GM21526 (cell line): ENCODE results near the gene ZDHHC22.

ENCODE experiments used
- ATAC-seq: cut with Tn5 transposase; IDR thresholded peaks from one replicate; pipeline ENCODE4 v1.9.1; 2021; ENCODE audit warnings: moderate library complexity; ENCODE audit not compliant: unreplicated experiment, low FRiP score

Gene ZDHHC22

DNA sequence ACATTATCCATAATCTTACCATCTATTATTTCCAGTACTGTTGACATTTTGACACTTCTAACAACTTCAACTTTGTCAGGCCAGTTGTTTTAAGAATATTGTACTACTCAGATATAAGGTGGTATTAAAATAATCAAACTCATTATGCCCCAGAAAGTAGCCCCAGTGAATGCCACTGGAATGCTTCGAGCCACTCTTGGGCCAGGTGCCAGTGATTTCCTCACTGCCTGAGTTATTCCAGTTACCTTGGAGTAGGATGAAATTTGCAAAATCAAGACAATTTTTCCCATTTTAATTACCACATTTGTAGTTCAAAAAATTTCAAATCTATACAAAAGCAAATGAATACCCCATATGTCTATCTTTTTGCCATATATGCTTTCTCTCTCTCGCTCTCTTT lies 34.4 kb downstream of the ZDHHC22 start:
- no peak for ATAC-seq

DNA sequence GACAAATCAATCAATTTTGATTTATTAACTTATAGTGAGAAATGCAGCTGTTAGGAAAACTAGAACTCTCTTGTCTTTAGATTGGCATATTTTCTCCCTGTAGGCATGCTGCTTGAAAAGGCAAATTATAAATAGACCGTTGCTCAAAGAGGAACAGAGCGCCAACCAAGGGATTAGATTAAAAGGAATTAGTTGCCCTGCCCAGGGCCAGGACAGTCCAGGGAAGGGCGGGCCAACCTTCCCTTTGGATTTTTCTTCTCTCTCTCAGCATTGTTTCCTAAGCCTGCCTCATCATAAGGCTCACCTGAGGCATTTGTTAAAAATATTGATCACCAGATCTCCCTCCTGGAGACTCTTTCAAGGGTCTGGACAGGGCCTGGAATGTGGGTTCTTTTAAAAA lies 34.9 kb downstream of the ZDHHC22 start:
- ATAC-seq: no peak

DNA sequence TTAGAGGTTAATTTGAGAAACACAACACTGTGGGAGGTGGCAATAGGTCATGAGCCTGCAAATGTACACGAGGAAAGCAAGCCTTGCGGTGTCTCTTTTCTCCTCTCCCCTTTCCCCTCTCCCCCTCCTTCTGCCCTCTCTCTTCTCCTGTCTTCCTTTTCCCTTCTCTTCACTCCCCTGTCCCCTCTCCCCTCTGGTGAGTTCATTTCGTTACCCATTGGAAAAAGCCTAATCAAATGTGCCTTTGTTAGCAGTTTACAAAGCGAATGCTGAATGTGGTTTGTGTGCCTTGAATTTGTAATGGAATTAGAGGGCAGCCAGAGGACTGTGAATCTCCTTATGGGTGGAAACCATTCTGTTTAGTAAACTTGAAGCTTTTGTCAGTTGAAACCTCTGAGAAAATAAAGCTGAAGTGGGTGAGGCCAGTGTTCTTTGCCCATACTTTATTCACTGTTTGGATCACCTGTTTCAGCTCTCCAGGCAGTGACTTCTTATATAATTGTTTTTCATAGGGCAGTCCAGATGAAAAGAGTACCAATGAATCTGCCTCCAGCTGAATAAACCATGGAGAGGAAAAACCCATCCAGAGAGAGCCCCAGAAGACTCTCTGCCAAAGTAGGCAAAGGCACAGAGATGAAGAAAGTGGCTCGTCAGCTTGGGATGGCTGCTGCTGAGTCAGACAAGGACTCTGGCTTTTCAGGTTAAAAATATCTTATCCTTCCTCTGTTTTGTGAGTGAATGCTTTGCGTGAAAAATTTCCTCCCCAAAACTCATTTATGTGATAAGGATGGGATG lies 36.2 kb downstream of the ZDHHC22 start:
- ATAC-seq: no peak

DNA sequence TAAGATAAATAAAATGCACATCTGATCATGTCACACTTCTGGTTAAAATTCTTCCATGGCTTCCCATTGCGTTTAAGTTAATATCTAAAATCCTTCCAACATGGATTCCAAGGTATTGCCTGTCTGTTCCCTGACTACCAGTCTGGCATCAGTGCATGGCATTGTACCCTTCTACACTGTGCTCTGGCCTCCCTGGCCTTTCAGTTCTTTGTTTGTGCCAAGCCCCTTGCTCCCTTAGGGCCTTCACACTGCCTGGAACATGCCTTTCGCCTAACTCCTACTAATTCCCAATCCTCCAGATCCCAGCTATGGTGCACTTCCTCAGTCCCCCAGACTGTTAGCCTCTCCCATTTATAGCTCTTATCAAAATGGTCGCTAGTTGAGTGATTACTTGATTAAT lies 37.2 kb downstream of the ZDHHC22 start:
- ATAC-seq: no peak

DNA sequence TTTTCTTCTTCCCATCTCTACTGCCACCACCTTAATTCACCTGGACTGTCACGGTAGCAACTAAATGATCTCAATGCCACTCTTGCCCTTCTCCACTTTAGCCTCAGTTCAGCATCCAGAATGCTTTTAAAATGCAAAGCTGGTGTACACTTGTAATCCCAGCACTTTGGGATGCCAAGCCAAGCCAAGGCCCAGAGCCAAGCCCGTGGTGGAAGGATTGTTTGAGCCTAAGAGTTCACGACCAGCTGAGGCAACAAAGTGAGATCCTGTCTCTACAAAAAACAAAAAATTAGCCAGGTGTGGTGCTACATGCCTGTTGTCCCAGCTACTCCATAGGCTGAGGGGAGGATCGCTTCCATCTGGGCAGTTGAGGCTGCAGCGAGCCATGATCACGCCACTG lies 37.6 kb downstream of the ZDHHC22 start:
- ATAC-seq: no peak

DNA sequence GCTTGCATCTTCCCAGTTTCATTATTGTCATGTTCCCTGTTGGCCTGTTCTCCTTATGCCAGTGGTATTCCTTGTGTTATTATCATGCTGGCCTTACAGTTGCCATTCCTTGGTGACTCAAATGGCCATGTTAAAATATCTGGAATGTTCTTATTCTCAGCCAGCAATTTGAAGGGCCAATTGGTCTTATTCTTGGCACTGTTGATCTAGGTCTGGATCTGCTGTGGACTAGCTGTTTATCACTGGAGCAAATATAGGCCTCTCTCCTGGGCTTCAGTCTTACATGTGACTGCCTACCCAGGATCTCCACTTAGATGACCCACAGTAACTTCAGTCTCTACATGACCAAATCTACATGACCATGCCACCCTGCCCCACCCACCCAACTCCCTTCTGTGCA lies 38.1 kb downstream of the ZDHHC22 start:
- ATAC-seq: no peak

DNA sequence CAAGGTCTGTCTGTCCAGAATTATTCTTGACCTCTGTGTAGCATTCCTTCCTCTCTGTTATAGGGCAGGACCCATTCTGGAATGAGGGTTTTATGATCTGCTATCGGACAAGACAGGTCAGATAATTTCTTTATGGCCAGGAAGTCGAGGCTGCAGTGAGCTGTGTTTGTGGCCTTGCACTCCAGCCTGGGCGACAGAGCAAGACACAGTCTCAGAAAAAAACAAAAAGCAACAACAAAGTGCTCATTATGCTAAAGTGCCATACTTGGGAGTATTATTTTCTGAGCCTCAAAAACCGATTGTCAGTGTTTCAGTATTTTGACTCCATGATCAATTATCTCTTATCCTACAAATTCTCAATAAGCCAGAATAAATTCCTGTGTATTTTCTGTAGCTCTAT lies 39.4 kb downstream of the ZDHHC22 start:
- ATAC-seq: no peak

DNA sequence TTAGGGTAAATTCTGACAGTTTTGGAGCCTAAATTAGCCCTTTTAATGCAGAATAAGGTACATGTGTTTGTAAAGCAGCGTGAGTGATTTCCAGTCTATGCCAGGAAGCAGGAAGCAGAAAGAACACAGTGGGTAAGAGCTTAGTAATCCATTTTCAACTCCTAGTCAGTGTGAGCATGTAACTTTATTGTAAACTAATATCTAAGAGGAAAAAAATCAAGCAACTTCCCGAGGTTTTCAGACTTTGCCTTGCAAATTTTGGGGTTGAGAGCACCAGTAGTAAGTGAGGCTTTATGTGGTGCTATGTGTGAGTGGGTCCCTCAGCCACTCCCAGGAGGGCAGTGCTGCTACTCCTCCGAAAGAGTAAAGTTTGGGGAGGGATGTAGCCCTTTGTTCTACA lies 40.6 kb downstream of the ZDHHC22 start:
- no peak for ATAC-seq

DNA sequence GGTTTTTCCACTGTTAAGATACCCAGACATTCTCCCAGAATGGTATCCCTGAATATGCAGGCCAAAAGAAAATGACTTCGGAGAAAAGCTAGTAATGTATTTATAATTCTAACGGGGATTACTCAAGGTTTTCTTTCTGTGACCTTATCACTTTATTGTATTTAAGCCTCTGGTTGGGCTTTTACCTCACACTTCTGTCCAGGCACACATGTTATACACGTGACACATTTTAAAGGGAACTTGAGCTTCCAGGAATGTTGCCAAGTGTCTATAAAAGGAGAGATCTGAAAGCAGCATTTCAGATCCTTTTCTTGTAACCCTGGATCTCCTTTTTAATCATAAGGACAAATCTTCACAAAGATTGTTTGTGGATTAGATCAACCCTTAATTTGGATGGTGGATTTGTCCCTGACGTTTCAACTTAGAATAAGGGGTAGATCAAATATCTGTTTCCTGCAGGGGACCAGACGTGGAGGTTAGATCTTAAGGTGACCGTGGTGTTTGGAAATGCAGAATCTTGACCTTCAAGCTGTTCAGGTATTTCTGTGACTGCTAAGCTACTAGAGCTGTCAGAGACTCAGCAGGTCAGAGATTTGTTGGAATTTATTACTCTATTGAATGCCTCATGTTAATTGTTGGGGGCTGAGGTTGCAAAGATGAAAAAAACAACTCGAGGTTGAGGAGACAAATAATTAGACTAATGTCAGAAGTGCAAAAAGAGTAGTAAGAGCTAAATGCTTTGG lies 42.0 kb downstream of the ZDHHC22 start:
- ATAC-seq: no peak

DNA sequence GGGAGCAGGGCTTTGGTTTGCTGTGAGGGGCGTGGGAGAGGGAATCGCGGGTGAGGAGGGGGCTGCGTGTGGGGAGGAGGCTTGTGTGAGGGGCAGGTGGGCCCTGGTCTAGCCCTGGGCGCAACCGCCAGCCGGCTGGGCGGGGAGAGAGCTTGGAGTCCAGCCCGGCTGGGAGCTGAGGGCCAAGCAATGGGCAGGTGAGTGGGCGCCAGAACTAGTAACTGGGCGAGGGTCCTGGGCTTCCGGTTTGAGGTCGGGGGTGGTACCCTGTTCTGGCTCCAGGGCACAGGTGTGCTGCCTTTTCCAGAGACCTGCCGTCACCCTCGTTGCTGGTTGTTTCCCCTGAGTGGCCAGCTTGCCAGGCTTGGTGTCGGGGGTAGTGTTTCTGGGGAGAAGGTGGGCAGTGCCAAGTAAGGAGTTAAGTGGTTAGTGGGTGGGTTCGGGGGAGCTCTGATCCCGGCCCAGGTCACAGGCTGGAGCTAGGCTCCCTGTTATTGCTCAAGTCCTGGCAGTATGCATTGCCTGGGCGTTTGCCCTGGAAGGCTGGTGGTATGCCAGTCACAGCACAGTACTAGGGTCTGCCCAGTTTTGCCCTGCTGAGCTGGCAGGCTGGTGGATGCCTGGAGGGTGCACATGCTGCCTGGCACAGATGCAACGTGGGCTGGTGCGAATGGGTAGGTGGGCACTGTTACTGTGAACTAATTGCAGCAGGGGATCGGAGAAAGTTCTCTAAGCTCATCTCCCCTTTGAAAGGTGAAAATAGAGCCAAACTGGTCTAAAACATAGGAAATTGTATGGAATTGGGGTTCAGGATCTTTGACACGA lies 42.9 kb downstream of the ZDHHC22 start:
- ATAC-seq: no peak

DNA sequence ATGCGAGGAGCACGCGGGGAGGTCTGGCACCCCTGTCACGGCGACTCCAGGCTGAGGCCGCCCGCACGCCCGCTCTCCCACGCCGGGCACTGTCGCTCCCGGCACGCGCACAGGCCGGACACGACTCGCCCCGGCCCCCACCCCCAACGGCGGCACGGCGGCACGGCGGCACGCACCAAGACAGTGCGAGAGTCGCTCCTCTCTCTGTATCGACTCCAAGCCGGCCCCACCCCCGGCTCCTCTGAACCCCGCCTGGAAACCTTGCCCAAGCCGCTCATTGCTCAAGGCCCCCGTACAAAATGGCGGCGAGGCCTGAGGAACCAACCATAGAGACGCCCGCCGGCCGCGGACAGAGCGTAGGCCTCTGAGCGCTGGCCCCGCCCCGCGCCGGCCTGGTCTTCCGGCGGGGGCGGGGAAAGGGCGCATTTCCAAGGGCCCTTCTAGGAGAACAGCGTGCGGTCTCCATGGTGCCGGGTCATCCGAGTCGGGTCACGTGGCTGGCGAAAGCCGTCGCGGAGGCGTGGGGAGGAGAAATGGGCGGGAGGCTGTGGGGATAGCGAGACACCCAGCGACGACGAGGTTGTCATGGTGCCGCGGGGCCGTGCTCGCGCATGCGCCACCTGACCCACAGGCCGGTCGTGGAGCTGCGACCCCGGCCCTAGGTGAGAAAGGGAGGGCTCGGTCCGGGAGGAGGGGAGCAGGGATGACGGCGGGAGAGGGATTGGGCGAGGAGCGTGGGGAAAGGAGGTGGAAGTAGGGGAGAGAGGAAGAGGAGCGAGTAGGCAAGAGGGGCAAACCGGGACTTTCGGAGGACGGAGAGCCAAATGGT lies 43.7 kb downstream of the ZDHHC22 start, which contains the start of gene CIPC:
Gene CIPC (plus strand): TSS at position 559 of the 829 bp plus-strand sequence. CDS start 7,451 bp downstream, outside the sequence.
- ATAC-seq: peak; percentile 91

DNA sequence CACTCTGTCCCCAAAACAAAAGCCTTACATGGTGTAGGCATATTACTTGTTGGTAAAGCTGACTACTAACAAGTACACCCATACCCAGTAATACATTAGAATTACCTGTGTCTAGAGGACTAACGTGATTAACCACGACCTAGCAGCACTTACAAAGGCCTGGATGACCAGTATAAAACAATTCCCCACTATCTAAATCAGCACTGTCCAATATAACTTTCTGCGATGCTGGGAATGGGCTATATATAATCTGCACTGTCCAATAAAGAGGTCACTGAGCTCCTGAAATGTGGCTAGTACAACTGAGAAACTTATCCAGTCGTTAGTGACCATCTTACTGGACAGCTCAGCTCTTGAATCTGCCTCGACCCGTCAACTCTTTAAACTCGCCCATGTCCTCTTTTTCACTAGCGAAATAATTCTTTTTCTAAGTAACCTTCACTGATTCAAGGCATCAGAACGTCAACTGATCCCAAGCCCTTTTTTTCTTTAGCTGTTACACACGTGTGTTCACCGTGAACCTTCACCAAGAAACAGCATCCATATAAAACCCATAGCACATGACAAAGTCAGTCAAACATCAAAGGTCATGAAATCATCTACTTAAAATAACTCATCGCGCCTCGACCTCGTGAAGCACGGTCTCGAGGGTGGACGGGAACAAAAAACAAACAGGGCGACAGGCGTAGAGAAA lies 44.4 kb downstream of the ZDHHC22 start:
- no peak for ATAC-seq

DNA sequence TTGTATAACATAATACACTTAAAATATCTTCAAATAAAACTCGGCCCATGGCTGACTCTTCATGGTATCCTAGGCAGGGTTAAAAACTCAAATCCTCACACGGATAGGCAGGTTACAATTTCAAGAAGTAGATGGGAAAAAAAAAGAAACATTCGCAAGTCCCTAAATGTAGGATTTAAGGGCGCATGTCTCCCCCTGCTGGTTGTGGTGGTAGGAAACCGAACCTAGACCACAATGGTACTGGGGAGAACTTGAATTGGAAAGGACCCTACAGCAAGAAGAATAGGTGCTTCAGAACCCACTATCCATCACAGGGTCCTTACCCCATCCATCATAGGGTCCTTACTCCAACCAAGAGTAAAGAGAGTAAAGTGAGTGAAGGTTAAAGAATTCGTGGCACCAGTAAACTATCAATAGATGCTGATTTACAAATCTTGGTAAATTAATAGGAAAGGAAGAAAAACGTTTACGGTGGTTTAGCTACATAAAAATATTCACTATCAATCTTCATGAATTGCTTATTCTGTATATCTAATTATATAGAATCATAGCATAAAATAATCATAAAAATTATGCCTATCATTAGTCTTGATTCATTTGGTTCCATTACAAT lies 46.8 kb downstream of the ZDHHC22 start:
- no peak for ATAC-seq

DNA sequence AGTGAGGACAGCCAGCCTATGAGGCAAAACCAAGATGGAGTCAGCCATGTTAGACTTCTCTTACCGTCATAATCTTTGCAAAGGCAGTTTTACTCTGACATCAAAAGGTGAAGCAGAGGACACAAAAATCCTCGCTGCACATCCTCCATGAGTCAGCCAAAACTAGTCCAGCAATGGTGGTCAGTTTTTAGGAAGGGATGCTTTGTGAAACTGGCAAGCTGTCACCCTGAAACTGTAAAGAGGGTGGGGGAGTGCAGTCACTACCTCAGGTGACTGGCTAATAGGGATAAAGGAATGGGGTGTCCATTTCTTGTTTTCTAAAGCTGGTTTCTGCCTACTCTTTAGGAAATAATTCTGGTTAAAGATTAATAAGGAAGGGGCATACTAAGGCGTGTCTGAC lies 48.9 kb downstream of the ZDHHC22 start:
- ATAC-seq: no peak

DNA sequence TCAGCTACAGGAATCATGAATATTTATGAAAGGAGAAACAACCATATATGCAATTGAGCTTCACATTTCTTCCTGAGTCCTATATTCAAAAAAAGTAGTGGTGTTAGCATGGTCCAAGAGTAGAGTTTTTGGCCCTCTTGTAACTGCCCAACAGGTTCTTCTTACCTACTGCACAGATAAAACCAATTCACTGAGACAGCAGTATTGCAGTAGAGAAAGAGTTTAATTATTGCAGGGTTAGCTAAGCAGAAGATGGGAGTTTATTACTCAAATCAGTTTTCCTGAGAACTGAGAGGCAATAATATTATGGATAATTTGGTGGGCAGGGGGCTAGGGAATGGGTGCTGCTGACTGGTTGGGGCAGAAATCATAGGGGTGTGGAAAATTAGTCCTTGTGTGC lies 50.1 kb downstream of the ZDHHC22 start:
- ATAC-seq: no peak

DNA sequence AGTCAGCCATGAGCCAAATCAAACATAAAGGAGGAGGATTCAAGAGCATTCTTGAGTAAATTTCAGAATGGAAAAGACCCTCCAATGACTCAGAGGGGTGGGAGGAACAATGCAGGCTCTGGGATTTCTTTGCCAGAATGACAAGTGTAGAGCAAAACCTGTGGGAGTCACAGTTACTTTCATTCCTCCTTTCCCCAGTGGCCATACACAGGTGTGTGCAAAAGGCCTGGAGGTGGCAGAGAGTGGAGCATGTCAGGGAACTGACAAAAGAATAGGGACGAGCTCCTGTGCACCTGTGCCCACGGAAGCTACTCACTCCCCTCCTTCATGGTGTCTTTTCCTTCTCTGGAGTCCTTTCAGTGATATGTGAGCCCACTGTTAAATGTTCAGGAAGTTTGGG lies 52.9 kb downstream of the ZDHHC22 start:
- no peak for ATAC-seq

DNA sequence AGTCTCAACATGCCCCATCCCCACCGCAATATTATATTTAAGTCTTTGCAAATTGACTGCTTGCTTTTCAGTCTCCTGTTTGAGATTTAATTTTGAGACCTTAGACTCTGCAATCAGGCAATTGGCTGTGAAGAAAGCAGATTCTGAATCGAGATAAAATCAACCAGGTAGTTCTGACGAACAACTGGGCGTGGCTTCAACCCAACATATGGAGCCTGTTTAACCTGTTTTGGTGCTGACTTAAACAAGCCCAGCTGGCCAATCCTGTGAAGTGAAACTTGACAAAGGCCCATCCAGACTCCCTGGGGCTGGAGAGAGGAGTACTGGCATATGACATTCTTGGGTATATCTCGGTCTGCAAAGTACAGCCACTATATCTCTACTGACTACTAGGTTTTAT lies 53.4 kb downstream of the ZDHHC22 start:
- no peak for ATAC-seq

DNA sequence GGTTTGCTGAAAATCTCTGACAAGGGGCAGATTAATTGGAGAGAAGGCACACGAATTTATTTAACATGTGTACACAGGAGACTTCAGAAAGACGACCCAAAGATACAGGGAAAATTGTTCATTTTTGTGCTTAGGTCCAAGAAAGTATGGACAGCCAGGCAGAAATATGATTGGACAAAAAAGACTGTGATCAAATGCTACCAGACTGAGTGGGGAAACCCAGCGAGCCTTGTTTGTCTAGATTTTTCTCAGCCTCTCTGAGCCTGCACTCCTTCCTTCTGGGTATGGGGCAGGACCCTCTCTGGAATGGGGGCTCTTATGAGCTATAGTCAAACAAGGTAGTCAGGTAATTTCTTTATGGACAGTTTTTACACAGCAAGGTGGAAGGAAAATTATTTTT lies 54.0 kb downstream of the ZDHHC22 start:
- no peak for ATAC-seq

DNA sequence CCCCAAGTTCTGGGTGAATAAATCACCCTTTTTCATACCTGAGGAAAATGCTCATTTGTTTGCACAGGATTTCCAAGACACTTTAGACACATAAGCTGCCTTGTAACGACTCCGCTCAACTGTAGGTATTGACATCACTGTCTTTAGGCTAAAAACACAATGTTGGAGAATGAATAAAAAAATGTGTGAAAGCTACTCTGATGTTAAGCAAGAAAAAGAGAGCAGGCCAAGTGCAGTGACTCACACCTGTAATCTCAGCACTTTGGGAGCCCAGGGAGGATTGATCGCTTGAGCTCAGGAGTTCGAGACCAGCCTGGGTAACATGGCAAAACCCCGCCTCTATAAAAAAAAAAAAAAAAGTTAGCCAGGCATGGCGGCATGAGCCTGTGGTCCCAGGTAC lies 54.6 kb downstream of the ZDHHC22 start:
- ATAC-seq: no peak
